ENCODE measurements around the gene TDRD7.

DNA sequence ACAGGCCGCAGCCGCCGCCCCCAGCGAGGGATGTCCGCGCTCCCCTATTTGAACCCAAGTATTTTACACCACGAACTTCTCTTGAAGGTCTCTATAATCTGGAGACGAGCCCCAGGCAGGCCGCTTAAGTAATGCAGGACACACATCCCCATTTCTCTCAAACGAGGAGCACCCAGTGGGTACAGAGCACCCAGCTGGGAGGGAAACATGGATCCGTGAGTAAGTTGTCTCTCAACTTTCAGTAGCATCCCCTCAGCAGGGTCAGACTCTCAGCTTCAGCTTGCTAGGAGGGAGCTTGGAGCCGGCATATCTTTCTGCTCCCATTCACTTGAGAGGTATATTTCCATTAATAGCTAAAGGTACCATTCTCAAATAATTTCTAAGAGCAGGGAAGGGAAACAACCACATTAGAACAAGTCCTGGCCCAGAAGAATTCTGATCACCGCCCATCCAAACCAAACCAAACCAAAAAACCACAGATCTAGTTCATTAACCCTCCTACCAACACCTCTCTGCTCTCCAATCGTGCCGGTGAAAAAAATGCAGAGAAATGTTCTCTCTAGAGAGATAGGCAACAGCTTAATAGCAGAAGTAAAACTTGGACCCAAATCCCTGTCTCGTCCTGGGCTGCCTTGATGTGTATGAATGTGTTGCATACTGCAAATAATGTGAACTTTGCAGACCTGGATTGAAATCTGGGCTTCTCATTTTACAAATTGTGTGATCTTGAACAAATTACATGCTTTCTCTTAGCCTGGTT, 910 bp downstream of the TDRD7 start:
- TF ChIP-seq, protein P1, sequence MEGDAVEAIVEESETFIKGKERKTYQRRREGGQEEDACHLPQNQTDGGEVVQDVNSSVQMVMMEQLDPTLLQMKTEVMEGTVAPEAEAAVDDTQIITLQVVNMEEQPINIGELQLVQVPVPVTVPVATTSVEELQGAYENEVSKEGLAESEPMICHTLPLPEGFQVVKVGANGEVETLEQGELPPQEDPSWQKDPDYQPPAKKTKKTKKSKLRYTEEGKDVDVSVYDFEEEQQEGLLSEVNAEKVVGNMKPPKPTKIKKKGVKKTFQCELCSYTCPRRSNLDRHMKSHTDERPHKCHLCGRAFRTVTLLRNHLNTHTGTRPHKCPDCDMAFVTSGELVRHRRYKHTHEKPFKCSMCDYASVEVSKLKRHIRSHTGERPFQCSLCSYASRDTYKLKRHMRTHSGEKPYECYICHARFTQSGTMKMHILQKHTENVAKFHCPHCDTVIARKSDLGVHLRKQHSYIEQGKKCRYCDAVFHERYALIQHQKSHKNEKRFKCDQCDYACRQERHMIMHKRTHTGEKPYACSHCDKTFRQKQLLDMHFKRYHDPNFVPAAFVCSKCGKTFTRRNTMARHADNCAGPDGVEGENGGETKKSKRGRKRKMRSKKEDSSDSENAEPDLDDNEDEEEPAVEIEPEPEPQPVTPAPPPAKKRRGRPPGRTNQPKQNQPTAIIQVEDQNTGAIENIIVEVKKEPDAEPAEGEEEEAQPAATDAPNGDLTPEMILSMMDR (IDR thresholded peaks at IDR 0.05; ENCODE audit: low read length): no peak
- TF ChIP-seq EZH2 (IDR thresholded peaks at IDR 0.05; ENCODE audit: borderline replicate concordance, low read length): no peak

All from OCI-LY1 (cell line).